Stimulated activated CD8-positive, alpha-beta memory T cell treated with anti-CD3 and anti-CD28 coated beads, Interleukin-7, amount 100 ng/mL, for 1 hour (primary cell): Measurements from ENCODE around the gene TNC.

Source experiments
- DNase-seq, 2 donors: peaks; one replicate each; pipeline ENCODE4 v3.0.0-alpha.2; 2020; ENCODE audit warnings: low read depth in 2 of 2

TNC gene

GRCh38 chr9:115117999-115118878, at the start of gene TNC:
TSS of gene TNC (minus strand) at chr9:115118157. CDS start at chr9:115091018, 27,139 bp downstream.
- no peak for DNase-seq

GRCh38 chr9:115167175-115167574, 49.2 kb upstream of the TNC start:
- DNase-seq, result no peak

- DNase-seq, result no peak
Observed at GRCh38 chr9:115165233-115165632, 47.3 kb upstream of the TNC start.

- DNase-seq, result no peak
Observed at GRCh38 chr9:115164511-115164974, 46.6 kb upstream of the TNC start.

- no peak for DNase-seq
Observed at GRCh38 chr9:115162946-115163345, 45.0 kb upstream of the TNC start.

- no peak for DNase-seq
Observed at GRCh38 chr9:115161446-115161845, 43.5 kb upstream of the TNC start.

- DNase-seq, result no peak
Observed at GRCh38 chr9:115158661-115159481, 40.9 kb upstream of the TNC start.

- no peak for DNase-seq
Observed at GRCh38 chr9:115157245-115157674, 39.3 kb upstream of the TNC start.

GRCh38 chr9:115155037-115155436, 37.1 kb upstream of the TNC start:
- no peak for DNase-seq

GRCh38 chr9:115154617-115155016, 36.7 kb upstream of the TNC start:
- DNase-seq, result no peak

GRCh38 chr9:115152281-115152820, 34.4 kb upstream of the TNC start:
- DNase-seq, result no peak

- DNase-seq, result no peak
Observed at GRCh38 chr9:115148721-115149120, 30.8 kb upstream of the TNC start.

- no peak for DNase-seq
Observed at GRCh38 chr9:115146581-115147021, 28.6 kb upstream of the TNC start.

- no peak for DNase-seq
Observed at GRCh38 chr9:115144706-115145105, 26.7 kb upstream of the TNC start.

GRCh38 chr9:115143689-115144088, 25.7 kb upstream of the TNC start:
- no peak for DNase-seq

GRCh38 chr9:115142517-115143270, 24.7 kb upstream of the TNC start:
- no peak for DNase-seq

- DNase-seq, result no peak
Observed at GRCh38 chr9:115142090-115142489, 24.1 kb upstream of the TNC start.

- no peak for DNase-seq
Observed at GRCh38 chr9:115141612-115142011, 23.7 kb upstream of the TNC start.

GRCh38 chr9:115138151-115138550, 20.2 kb upstream of the TNC start:
- no peak for DNase-seq

GRCh38 chr9:115137526-115137925, 19.6 kb upstream of the TNC start:
- DNase-seq, result no peak
